HCT116 (cell line): ENCODE data around the gene TMEM141. TPM values are rescaled to one million over a fixed set of nuclear protein-coding genes. Genes with fewer than 3 reads are reported as not detected.

Experiments
- ATAC-seq: fragments of 200-7000 bp; cut with Tn5 transposase; 2 replicates; pipeline ENCODE4 v1.9.1; 2020; ENCODE audit warnings: mild to moderate bottlenecking, moderate library complexity
- BruUV-seq: library from RNA; stranded (reverse); fragments of 400-500 nt; replicated peaks from 2 replicates; lab custom pipeline; 2021; lab: Mats Ljungman, UMichigan
- CTCF ChIA-PET: fragments of 300-600 bp; sonication (Branson Sonifier 250); formaldehyde crosslinking; loops from one replicate; lab custom pipeline; 2021; ENCODE audit warnings: antibody characterized with exemption; lab: Charles Lee
- POLR2A ChIA-PET: fragments of 300-600, 350-600 bp; sonication (Branson Sonifier 250); formaldehyde crosslinking; loops from one replicate; lab custom pipeline; 2021; ENCODE audit warnings: antibody characterized with exemption; lab: Charles Lee
- RAD21 ChIA-PET, 2 experiments: fragments of 300-600 bp; sonication (Branson Sonifier 250); formaldehyde crosslinking; loops; one replicate each; lab custom pipeline; 2023; ENCODE audit warnings: low total read pairs in 2 of 2; ENCODE audit not compliant: uncharacterized antibody in 2 of 2, unreplicated experiment in 2 of 2, low non-redundant PET in 1 of 2; lab: Charles Lee
- DNase-seq: peaks from one replicate; pipeline ENCODE4 v3.0.0-alpha.2; 2010; ENCODE audit warnings: low read depth, low spot score
- H2AFZ ChIP-seq: fragments of 200-600 bp; shearing (Covaris generic), sonication (generic); 2 replicates; pipeline ENCODE4 v1.6.1; 2017; ENCODE audit warnings: low read depth, mixed run types, mixed read lengths, antibody characterized with exemption, low read length; ENCODE audit not compliant: poor library complexity, severe bottlenecking
- H3K27ac ChIP-seq: 2 replicates; pipeline ENCODE4 v1.5.1; 2012; ENCODE audit warnings: low read depth, low read length
- H3K27me3 ChIP-seq: fragments of 200-600 bp; sonication (generic); 2 replicates; pipeline ENCODE4 v1.6.1; 2016; ENCODE audit warnings: mixed run types, low read length, mixed read lengths; ENCODE audit not compliant: insufficient read depth
- H3K36me3 ChIP-seq, 2 experiments: fragments of 200-500 bp in 1 of 2; fragments of 200-600 bp in 1 of 2; sonication (Bioruptor generic) in 1 of 2; sonication (generic) in 1 of 2; 2 replicates each; pipeline versions ENCODE4 v1.5.1 to v1.6.1; 2014 to 2016; ENCODE audit warnings: low read length in 2 of 2, inconsistent platforms in 1 of 2, mixed read lengths in 1 of 2, mixed run types in 1 of 2; ENCODE audit not compliant: insufficient read depth in 2 of 2, control insufficient read depth in 1 of 2
- H3K4me1 ChIP-seq, 2 experiments: fragments of 200-600 bp in 1 of 2; sonication (generic) in 1 of 2; 2 replicates each; pipeline versions ENCODE4 v1.5.1 to v1.6.1; 2012 to 2017; ENCODE audit warnings: low read length in 2 of 2, inconsistent platforms in 1 of 2, mild to moderate bottlenecking in 1 of 2, mixed read lengths in 1 of 2, mixed run types in 1 of 2, moderate library complexity in 1 of 2; ENCODE audit not compliant: insufficient read depth in 2 of 2, control insufficient read depth in 1 of 2
- H3K4me2 ChIP-seq: fragments of 200-600 bp; sonication (generic); 2 replicates; pipeline ENCODE4 v1.6.1; 2017; ENCODE audit warnings: mixed run types, low read length, mixed read lengths
- H3K4me3 ChIP-seq, 2 experiments: fragments of 200-600 bp in 1 of 2; sonication (generic) in 1 of 2; replicated peaks in 1 of 2; 2 replicates each; pipeline ENCODE4 v1.5.1; 2011 to 2016; ENCODE audit warnings: low read length in 2 of 2, control low read depth in 1 of 2, low read depth in 1 of 2, mild to moderate bottlenecking in 1 of 2, mixed read lengths in 1 of 2, mixed run types in 1 of 2
- H3K79me2 ChIP-seq: fragments of 200-600 bp; sonication (generic); 2 replicates; pipeline ENCODE4 v1.6.1; 2017; ENCODE audit warnings: mild to moderate bottlenecking, mixed run types, low read length, moderate library complexity, mixed read lengths; ENCODE audit not compliant: insufficient read depth
- H3K9ac ChIP-seq: fragments of 200-600 bp; sonication (generic); 2 replicates; pipeline ENCODE4 v1.6.1; 2016; ENCODE audit warnings: low read length, mixed read lengths
- H3K9me2 ChIP-seq: fragments of 200-600 bp; sonication (generic), shearing (Covaris generic); 2 replicates; pipeline ENCODE4 v1.6.1; 2017; ENCODE audit warnings: mixed run types, mild to moderate bottlenecking, moderate library complexity; ENCODE audit not compliant: insufficient read depth
- H3K9me3 ChIP-seq, 2 experiments: fragments of 200-500 bp in 1 of 2; fragments of 200-600 bp in 1 of 2; sonication (Bioruptor generic) in 1 of 2; sonication (generic) in 1 of 2; 2 replicates each; pipeline ENCODE4 v1.6.1; 2014 to 2017; ENCODE audit warnings: low read length in 2 of 2, mixed read lengths in 2 of 2, inconsistent platforms in 1 of 2, low read depth in 1 of 2, mild to moderate bottlenecking in 1 of 2, mixed run types in 1 of 2, moderate library complexity in 1 of 2; ENCODE audit not compliant: control insufficient read depth in 1 of 2, insufficient read depth in 1 of 2
- H4K20me1 ChIP-seq: fragments of 200-600 bp; sonication (generic), shearing (Covaris generic); 2 replicates; pipeline ENCODE4 v1.6.1; 2017; ENCODE audit warnings: mixed run types, mild to moderate bottlenecking, moderate library complexity; ENCODE audit not compliant: insufficient read depth
- CBX3 ChIP-seq: IDR thresholded peaks from 2 replicates; pipeline ENCODE4 v1.6.1; 2012; ENCODE audit warnings: low read depth
- POLR2A ChIP-seq: IDR thresholded peaks from 2 replicates; pipeline ENCODE4 v1.7.0; 2011; ENCODE audit warnings: borderline replicate concordance; ENCODE audit not compliant: insufficient read depth, insufficient read length; ENCODE audit errors: extremely low read depth
- ZNF274 ChIP-seq: fragments of 200-500 bp; sonication (Bioruptor generic); IDR thresholded peaks from 2 replicates; pipeline ENCODE4 v1.6.1; 2014; ENCODE audit warnings: mild to moderate bottlenecking, low read depth, low read length, inconsistent platforms
- intact Hi-C: fragments of 100-400 bp; cut with micrococcal nuclease; formaldehyde crosslinking; loops from 2 replicates; pipeline ENCODE4 v1.10.0; 2022
- total RNA-seq: library from RNA; stranded (reverse); gene quantifications from one replicate; pipeline ENCODE4 v1.2.1, GENCODE V29; 2021; ENCODE audit not compliant: unreplicated experiment

TMEM141 gene
- total RNA-seq, 1 experiment from 2014 or later, result 73.6 TPM

DNA sequence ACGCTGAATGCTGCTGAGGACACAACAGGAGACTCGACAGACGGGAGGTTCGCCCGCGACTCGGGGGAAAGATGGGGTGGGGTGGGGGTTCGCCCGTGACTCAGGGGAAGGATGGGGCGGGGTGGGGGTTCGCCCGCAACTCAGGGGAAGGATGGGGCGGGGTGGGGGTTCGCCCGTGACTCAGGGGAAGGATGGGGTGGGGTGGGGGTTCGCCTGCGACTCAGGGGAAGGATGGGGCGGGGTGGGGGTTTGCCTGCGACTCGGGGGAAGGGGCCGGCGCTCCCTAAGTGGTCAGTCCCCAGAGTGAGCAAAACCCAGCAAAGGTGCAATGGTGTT is 45.0 kb upstream of the TMEM141 start:
- Histone ChIP-seq H3K36me3 (no peaks in the 10 kb centered on the region), H2AFZ (no peak overlapping the region), H3K4me2 (no peak overlapping the region), H3K9me3 (peaks cover 0 to under 1% of the 10 kb centered on the region in 2 experiments; a peak in 2 of 4 replicates), H3K27ac (no peak overlapping the region), H3K4me1 (no peaks in the 10 kb centered on the region), H3K9me2 (no peaks in the 10 kb centered on the region), H3K4me3 (no peak overlapping the region), H3K79me2 (no peaks in the 10 kb centered on the region), H3K27me3 (no peaks in the 10 kb centered on the region), H3K9ac (no peak overlapping the region), H4K20me1 (no peaks in the 10 kb centered on the region)
- DNase-seq (no peak), ATAC-seq (no peak)
- POLR2A ChIA-PET, result no interaction called here
- no TSS peak for BruUV-seq
- intact Hi-C loops, result no loop called here
- RAD21 ChIA-PET, result no interaction called here
- CTCF ChIA-PET, result no interaction called here
- TF ChIP-seq POLR2A (no peak), CBX3 (no peak)
- TF ChIP-seq, all 23 proteins: peak for 0

DNA sequence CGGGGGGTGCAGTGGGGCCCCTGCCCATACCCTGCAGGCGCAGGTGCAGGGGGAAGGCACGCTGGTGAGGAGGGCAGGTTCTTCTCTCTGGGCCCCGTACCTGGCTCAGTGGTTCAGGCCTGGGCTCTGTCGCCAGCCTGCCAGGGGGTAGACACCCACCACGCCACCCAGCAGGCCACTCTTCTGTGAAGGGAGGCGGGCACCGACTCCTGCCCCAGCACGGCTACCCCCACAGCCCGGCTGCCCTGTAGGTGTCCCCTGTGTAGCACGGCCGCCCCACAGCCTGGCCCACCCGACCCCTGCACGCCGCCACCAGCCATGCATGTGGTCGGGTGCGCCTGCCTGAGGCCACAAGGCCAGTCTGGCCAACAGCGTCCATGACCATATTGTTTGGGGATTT is 44.5 kb upstream of the TMEM141 start:
- ChIA-PET RAD21 (no interaction called here), CTCF (no interaction called here), POLR2A (no interaction called here)
- BruUV-seq, result no TSS peak
- H3K9me2 ChIP-seq, result no peaks in the 10 kb centered on the region
- intact Hi-C loops, result no loop called here
- H3K4me3 ChIP-seq, result no peak overlapping the region
- no peak overlapping the region for H3K27ac ChIP-seq
- no peaks in the 10 kb centered on the region for H3K36me3 ChIP-seq
- H2AFZ ChIP-seq, result no peak overlapping the region
- no peak for TF ChIP-seq ZNF274
- no peak for ATAC-seq
- no peak overlapping the region for H3K9ac ChIP-seq
- H4K20me1 ChIP-seq, result no peaks in the 10 kb centered on the region
- no peak overlapping the region for H3K4me2 ChIP-seq
- peaks cover 0 to 5% of the 10 kb centered on the region in 2 experiments; a peak in 2 of 4 replicates for H3K9me3 ChIP-seq
- H3K79me2 ChIP-seq, result no peaks in the 10 kb centered on the region
- no peak for DNase-seq
- no peaks in the 10 kb centered on the region for H3K27me3 ChIP-seq
- H3K4me1 ChIP-seq, result no peaks in the 10 kb centered on the region
